ENCODE measurements around the gene OSBPL2. TPM values are rescaled to one million over a fixed set of nuclear protein-coding genes. Genes with fewer than 3 reads are reported as not detected.

The OSBPL2 gene
- total RNA-seq (2014; rRNA removed; shearing (Covaris generic)): 20.1 TPM in 2 replicates

DNA sequence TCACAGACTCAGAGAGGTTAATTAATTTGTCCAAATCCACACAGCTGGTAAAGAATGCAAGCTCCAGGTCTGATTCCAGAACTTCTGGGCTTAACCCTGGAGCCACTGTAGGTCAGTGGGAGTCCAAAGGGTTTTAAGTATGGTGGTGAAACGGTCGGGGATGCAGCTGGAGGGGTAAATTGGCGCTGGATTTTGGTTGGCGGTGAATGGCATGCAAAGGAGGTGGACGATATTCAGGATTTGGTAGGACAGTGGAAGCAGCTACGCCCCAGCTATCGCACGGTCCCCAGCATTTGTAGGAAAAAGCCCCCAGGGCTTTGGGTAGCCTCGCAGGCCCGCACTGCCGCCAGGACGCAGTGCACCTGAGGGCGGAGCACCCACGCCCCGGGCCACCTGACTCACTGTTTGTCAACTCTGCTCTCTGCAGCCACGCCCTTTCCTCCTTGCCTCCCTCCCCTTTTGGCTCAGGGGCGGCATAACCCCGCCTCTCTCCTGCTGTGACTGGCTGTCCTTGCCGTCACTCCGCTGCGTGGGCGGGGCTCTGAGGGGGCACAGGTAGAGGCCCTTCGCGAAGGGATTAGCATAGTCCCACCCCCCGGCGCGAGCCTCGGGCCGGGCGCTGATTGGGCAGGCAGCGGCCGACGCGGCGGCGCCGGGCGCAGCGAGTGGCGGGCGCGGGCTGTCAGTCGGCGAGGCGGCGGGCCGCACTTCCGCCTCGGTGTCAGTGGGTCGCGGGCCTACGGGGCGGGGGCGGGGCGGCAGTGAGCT is at the start of gene OSBPL2:
TSS of gene OSBPL2 (plus strand) at position 721 of the 768 bp plus-strand sequence. CDS start 17,664 bp downstream, outside the sequence.
- peak; percentile 96 for DNase-seq (ENCODE audit: low spot score)

DNA sequence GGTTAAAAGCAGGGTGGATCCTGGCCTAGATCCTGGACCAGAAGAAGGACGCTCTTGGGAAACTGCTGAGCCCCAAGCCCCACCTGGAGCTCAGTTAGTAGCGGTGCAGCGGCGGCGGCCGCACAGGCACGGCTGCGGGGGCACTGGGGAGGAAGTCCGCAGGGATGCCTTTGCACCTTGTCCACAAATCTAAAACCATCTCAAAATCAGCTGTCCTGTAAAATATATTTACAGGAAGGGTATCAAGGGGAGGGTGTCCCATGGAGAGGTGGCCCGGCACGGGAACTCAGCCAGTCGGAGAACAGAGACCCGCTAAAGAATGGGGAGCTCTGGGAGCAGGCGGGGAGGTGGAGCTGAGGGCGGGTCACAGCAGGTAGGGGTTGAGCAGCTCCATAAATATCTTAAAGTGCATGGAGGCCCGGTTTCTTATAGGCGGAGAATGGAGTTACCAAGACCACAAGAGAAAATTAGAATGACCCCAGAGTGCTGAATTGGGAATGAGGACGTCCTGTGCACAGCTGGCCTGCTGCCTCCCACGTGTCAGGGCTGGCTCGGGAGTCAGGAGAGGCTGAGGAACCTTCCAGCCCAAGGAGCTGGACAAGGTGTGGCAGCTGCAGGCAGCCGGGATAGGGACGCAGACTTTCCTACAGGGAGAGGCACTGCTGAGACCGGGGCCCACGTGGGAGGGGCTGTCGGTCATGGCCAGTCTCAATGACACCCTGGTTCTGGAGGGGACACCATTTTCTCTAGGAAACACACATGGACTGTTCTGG is 47.5 kb upstream of the OSBPL2 start:
- no peak for DNase-seq (ENCODE audit: low spot score)

DNA sequence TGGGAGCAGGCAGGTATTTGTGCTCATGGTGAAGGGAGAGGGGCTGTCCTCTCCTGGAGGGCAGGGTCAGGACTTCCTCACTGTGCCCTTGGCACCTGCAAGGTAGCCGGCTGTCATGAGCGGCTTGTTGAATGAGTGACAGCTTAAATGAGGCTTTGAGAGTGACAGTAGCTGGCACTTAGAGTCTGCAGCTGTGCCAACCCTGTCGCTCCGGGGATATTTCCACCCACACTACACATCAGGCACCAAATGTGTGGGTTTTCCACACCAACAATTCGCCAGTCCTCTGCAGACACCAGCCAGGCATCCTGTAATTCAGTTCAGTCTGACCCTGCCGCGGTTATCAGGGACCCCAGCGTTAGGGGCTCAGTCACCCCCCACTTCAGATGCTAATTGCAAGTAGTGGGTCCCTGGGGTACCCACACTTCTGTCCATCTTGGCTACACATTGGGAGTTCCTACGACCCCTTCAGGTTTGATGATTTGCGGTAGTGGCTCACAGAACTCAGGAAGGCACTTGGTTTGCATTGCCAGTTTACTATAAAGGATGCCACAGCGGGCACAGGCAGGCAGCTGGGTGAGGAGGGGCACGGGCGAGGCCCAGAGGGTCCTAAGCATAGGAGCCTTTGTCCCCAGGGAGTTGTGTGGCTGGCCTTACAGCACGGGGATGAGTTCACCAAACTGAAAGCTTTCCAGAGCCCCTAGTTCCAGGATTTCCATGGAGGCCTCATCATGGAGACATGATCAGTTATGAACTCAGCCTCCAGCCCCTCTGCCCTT is 46.4 kb upstream of the OSBPL2 start:
- no peak for DNase-seq (ENCODE audit: low spot score)

DNA sequence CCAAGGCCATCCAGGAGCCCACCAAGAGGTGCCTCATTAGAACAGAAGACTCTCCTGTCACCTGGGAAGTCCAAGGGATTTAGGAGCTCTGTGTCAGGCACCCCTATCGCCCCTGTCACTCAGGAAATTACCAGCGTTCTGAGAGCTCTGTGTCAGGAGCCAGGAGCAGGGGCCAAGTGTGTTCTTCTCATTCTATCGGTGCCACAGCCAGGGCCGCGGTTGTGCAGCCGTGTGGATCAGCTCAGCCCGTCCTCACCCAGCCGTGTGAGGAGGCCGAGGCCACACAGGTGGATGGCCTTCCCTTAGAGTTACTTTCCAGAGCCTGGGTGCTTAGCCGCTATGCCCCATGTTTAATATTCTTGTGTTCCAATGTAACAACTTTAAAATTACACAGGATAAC is 45.7 kb upstream of the OSBPL2 start:
- no peak for DNase-seq (ENCODE audit: low spot score)

DNA sequence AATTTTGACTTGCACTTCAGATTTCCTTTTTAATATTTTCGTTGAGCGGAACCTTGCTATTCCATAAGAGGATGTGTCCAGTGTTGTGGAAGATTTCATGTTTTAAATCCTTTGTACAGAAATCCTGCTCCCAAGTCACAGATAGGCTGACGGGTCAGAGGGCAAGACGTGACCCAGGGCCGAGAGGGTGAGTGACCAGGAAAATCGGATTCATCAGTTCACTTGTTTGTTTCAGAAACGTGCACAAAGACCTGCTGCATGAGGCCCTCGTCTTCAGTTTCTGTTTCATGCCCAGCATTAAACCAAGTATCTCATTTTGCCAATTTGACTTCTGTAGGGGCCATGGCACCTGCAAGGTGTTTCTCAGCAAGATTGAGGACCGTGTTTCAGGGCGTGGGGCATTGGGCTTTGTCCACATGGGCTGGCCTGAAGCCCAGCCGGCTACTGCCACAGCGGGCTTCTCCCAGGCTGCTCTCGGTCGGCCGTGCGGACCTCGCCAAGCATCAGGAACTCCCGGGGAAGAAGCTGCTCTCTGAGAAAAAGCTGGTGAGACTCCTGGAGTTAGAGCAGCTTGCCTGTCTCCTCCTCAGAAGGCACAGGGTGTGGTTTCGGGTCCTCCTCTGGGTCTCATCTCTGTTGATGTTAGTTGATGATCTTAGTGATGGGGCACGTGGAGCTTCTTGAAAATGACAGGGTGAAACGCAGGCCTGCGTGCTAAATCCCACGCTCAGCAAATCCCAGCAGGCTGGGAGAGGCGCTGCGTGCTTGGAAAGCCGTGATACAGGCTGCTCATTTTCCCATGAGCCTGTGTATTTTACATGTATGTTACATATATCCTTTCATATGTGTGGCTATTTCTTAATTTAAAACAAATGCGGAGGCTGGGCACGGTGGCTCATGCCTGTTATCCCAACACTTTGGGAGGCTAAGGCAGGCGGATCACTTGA is 45.0 kb upstream of the OSBPL2 start:
- DNase-seq (ENCODE audit: low spot score): no peak

DNA sequence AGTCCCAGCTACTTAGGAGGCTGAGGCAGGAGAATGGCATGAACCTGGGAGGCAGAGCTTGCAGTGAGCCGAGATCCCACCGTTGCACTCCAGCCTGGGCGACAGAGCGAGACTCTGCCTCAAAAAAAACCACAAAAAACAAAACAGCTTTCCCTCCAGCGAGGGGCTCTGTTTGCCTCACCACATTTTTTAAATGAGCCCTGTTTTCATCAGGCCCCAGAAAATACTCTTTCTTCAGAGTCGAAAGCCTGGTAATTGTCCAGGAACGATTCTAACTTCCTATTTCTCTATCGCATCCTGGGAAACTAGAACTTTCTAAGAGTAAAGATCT is 43.3 kb upstream of the OSBPL2 start:
- DNase-seq (ENCODE audit: low spot score): no peak

DNA sequence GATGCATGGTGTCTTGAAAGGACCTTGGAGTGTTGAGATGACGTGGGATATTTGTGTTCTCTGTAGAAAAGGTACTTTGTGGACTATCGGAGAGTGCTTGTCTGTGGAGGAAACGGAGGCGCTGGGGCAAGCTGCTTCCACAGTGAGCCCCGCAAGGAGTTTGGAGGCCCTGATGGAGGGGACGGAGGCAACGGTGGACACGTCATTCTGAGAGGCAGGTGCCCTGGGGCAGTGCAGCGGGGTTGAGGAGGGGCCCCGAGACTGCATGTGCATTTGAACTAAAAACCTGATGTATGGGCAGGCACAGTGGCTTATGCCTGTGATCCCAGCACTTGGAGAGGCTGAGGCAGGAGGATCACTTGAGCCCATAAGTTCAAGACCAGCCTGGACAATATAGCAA is 42.6 kb upstream of the OSBPL2 start:
- no peak for DNase-seq (ENCODE audit: low spot score)

DNA sequence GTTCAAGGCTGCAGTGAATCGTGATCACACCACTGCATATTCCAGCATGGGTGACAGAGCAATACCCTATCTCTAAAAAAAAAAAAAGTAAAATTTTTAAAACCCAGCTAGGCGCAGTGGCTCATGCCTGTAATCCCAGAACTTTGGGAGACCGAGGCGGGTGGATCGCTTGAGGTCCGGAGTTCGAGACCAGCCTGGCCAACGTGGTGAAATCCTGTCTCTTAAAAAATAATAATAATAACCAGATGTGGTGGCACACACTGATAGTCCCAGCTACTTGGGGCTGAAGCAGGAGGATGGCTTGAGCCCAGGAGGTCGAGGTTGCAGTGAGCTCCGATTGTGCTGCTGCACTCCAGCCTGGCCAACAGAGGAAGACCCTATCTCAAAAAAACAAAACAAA is 42.0 kb upstream of the OSBPL2 start:
- DNase-seq (ENCODE audit: low spot score): no peak

DNA sequence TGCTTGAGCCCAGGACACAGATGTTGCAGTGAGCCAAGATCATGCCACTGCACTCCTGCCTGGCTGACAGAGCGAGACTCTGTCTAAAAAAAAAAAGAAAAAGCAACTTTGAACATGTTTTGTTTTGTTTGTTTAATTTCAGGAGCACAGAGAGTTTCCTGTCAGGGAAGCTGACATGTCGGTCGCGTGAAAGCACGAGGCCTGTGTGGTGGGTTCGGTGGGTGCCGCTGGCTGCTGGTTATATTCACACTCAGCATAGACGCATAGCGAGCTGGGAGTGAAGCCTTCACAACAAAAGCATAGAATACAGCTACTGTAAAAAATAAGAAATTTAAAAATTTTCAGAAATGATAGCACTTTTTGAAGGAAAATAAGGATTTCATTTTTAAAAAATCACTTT is 41.0 kb upstream of the OSBPL2 start:
- no peak for DNase-seq (ENCODE audit: low spot score)

DNA sequence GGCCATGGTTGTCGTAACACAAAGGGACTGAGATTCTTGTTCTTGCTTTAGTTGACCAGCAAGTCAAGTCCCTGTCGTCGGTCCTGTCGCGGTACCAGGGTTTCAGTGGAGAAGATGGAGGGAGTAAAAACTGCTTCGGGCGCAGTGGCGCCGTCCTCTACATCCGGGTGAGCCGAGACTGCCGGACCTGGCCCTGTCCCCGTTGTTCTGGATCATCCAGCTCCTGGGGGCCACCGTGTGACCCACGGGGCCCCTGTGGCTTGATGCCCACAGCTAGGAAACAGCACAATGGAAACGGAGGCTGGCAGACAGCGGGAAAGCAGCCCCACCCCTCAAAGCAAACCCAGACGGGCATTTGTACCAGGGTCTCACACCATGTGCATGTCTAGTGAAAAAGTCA is 40.5 kb upstream of the OSBPL2 start:
- DNase-seq (ENCODE audit: low spot score): no peak

DNA sequence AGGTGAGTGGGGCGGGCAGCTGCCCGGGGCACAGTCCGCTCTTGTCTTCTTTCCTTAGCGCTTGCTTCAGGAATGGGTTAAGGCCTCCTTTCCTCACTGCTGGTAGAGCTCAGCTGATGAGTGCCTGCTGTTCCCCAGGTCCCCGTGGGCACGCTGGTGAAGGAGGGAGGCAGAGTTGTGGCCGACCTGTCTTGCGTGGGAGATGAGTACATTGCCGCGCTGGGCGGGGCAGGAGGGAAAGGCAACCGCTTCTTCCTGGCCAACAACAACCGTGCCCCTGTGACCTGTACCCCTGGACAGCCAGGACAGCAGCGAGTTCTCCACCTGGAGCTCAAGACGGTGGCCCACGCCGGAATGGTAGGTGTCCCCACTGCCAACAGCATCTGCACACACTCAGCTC is 39.8 kb upstream of the OSBPL2 start:
- no peak for DNase-seq (ENCODE audit: low spot score)

DNA sequence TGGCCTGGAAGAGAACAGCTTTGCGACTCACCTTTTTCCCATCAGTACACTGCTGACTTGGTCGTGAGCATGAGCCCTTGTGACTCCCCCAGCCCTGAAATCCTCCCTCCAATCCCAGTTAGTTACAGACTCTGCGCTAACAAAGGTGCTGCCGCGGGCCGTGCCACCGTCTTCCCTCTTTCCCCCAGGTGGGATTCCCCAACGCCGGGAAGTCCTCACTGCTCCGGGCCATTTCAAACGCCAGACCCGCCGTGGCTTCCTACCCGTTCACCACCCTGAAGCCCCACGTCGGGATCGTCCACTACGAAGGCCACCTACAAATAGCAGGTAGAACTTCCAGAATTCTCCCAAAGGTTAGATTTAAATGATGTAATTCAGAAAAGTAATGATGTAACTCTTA is 39.4 kb upstream of the OSBPL2 start:
- DNase-seq (ENCODE audit: low spot score): no peak

DNA sequence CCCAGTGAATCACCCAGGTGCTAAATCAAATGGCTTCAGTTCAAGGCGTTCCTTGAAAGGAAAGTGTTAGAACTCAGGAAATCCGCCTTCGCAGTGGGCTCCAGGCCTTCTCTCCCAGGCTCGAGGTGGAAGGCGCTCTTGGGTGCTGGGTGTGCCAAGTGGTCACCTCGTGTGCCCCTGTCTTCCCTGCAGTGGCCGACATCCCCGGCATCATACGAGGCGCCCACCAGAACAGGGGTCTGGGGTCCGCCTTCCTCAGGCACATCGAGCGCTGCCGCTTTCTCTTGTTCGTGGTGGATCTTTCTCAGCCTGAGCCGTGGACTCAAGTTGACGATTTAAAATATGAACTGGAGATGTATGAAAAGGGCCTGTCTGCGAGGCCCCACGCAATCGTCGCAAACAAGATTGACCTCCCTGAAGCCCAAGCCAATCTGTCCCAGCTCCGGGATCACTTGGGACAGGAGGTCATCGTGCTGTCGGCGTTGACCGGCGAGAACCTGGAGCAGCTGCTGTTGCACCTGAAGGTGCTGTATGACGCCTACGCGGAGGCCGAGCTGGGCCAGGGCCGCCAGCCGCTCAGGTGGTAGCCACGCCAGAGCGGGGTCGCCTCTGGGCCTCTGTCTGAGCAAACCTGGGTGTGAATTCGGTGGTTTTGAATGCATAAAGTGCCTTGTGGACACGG is 37.7 kb upstream of the OSBPL2 start:
- no peak for DNase-seq (ENCODE audit: low spot score)

DNA sequence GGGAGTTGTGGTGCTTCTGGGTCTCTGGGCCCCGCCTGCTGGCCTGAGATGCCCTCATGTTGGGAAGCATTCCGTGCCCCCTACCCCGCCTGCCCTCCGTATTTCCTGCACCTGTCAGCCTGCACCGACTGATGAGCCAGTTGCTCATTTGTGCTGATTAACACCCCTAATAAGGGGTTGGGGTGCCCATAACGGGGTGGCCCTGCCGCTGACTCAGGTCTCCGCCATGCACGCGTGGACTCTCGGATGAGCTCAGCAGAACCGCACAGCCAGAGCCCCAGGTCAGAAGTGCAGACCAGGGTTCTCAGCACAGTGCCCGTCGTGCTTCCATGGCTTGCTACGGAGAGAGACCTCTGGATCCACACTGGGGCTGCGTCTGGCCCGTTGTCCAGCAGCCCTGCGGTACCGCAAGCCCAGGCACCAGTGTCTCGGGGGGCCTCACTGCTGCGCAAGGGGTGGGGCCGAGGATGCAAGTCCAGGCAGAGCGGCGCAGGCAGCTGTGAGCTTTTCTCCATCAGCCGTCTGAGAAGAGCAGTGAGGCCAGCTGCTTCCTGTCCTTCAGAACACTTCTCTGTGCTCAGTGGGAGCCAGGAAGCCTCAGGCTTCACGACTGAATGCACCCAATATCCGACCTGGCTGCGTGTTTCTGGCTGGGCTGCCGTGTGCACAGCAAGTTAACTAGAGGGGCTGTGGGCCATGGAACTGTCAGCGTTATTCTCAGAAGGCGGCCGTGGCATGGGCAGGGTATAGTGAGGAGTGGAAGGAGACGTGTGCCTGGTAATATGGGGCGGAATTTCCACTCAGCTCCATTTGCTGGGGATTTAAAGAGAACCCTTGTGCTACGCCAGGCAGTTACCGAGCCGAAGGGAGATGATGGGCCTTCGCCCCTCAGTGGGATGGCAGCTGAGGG is 36.9 kb upstream of the OSBPL2 start:
- no peak for DNase-seq (ENCODE audit: low spot score)

DNA sequence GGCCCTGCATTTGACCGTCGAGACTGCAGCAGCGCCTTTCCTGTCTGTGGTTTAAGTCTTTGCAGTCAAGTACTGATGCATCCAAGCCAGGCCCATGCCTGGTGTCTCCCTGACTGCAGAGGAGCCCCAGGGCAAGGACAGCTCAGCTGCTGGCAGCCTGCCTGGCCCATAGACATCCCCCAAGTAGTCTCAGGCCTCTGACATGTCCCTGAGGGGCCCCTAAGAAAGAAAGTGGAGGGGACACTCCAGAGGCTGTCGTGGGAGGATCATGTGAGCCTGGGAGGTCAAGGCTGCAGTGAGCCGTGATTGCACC is 36.3 kb upstream of the OSBPL2 start:
- DNase-seq (ENCODE audit: low spot score): no peak

DNA sequence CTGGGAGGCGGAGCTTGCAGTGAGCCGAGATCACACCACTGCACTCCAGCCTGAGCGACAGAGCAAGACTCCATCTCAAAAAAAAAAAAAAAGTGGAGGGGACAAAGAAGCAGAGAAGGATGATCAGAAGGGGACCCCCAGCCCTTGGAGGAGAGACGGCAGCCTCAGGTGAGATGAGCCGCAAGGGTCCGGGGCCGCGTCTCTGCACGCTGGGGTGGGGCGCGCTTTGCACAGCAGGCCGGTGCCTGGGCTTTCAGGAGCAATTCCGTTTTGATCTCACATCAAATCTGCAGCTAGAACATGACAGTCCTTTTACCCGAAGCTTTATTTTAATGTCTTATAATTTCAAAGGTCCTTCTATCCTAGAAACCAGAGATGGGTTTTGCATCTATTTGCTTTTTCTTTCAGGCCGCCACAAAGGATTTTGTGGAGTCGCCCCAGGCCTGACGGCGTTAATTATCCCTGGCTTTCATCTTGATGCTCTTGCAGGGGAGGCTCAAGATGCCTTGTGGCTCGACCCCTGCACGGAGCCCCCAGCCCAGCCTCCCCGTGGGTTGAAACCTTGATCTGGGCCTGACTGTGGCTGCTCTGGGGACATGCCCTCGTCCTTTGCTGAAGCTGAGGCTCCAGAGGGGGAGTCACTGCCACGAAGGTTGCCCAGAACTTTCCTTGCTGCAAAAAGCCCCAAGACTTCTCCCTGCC is 35.5 kb upstream of the OSBPL2 start:
- DNase-seq (ENCODE audit: low spot score): no peak

DNA sequence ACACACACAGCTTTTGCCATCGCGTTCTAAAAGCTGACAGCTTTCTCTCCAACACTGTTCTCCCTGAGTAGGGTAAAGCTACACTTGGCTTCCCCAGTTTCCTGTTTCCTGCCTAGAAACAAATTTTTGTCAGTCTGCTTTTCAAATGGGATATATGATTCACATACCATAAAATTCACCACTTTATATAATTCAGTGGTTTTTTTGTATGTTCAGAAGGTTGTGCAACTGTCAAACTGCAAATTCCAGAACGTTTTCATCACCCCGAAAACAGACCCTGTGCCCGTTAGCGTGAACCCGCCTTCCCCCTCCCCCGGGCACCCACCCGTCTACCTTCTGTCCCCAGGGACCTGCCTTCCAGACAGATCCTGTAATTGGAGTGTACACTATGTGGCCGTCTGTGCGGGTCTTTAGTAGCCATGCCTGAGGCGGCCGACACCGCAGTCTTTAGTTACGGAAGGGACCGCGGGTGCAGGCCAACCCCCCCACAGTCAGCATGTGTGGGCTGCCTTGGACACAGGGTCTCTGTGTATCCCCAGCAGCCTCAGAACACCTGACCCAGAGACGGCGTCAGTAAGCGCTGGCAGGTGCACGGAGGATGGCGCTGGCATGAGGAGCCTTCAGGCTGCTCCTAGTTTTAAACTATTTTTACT is 34.8 kb upstream of the OSBPL2 start:
- no peak for DNase-seq (ENCODE audit: low spot score)

DNA sequence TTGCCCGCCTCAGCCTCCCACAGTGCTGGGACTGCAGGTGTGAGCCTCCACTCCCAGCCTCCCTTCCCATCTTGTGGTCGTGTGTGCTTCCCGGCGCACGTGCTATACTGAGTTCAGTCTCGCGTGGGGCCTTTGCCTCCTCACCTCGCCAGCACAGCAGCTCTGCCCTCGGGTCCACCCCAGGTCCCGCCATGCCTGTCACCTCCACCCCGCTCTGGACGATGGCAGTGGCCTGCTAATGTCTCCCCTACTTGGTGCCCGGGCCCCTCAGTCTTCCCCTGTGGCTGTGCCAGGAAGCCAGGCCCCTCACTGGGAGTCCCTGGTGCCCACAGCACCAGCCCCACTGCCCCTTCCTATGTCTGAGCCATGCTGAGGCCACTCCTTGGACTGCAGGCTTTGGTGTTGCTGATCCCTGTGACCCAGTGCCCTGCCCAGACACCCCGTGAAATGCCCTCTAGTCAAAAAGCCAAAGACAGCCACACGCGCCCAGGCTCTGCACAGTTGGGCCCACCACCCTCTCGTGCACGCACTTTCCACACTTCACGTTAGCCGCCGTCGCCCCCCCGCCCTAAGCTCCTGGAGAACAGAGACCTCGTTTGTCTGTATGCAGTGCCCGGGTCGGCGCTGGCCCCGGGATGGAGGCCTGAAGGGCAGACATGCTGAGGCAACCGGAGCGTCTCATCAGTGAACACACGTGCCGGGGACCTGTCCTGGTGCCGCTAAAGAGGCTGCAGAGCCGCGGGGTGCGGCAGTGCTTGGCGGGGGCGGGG is 32.5 kb upstream of the OSBPL2 start:
- no peak for DNase-seq (ENCODE audit: low spot score)
